Testis (tissue), 2 donors: ENCODE data around the gene WNT11.

Experiments used
- CTCF ChIP-seq, 3 experiments: fragments of 450-650 bp in 2 of 3; fragments of 200-600 bp in 1 of 3; sonication (generic) in 1 of 3; IDR thresholded peaks; one replicate each; pipeline ENCODE4 v1.5.1; 2016 to 2019; ENCODE audit warnings: antibody characterized with exemption in 3 of 3, mild to moderate bottlenecking in 2 of 3, moderate library complexity in 1 of 3
- POLR2A ChIP-seq: fragments of 450-650 bp; IDR thresholded peaks from one replicate; pipeline ENCODE4 v1.6.1; 2017; ENCODE audit warnings: antibody characterized with exemption, mild to moderate bottlenecking, moderate library complexity

GRCh38 chr11:76228071-76228874, 22.0 kb upstream of the WNT11 start:
- TF ChIP-seq POLR2A (no peak), CTCF (IDR thresholded peaks at IDR 0.05) (no peak)
